Measurements from ENCODE around the gene GABRB3. TPM values are rescaled to one million over a fixed set of nuclear protein-coding genes. Genes with fewer than 3 reads are reported as not detected.

Gene GABRB3
- total and polyA plus RNA-seq, 2 of the 8 experiments (the other 6 are each of a cell fraction or from before 2014, with no cell fraction given): 98.8 to 163 TPM

GRCh38 chr15:26686547-26687187, 86.2 kb downstream of the GABRB3 start:
- WGBS, 2 experiments (ENCODE audit: extremely low coverage in 1 of 2, insufficient coverage in 1 of 2, insufficient read length in 1 of 2, insufficient replicate concordance in 2 of 2, low coverage in 1 of 2, low lambda C conversion rate in 2 of 2, missing lambda C conversion rate in 1 of 2): 93% methylated on average over 11 of the region's 11 CpGs; no CpG with 5 or more reads in 1 of the 2 experiments
- no peak overlapping the region for H2BK5ac ChIP-seq (ENCODE audit: low read depth, low read length)
- no peak overlapping the region; the same call in 1 of the 2 replicates for H2BK15ac ChIP-seq (ENCODE audit: low read length)
- H3K4me3 ChIP-seq (ENCODE audit: extremely low read depth in 1 of 4, insufficient read depth in 2 of 4, low read depth in 3 of 4, low read length in 4 of 4): no peak overlapping the region
- ChIA-PET CTCF (ENCODE audit: partially characterized antibody) (interaction anchor here (1.1 to 2.7 kb wide), 5 partner anchors 9 to 35 kb away, joined by 3 to 8 read pairs (median 3); no protein-coding TSS in a partner anchor), POLR2A (ENCODE audit: partially characterized antibody) (interaction anchor here (0.7 to 0.8 kb wide), 2 partner anchors 12 to 32 kb away, joined by 3 read pairs; no protein-coding TSS in a partner anchor)
- H2AK5ac ChIP-seq (ENCODE audit: low read depth, low read length): no peak overlapping the region
- peaks cover 17% of the 10 kb centered on the region; the same call in 1 of the 2 replicates for H3K79me1 ChIP-seq (ENCODE audit: low read depth, low read length)
- H3K4me1 ChIP-seq (replicated peaks in 1 of 4; ENCODE audit: control insufficient read depth in 3 of 4, insufficient read depth in 4 of 4, low read length in 3 of 4): peaks cover 2 to 30% (median 23%) of the 10 kb centered on the region in 4 experiments
- H2BK120ac ChIP-seq (replicated peaks; ENCODE audit: low read depth, low read length): no peak overlapping the region
- H2BK12ac ChIP-seq (ENCODE audit: low read depth, low read length): no peak overlapping the region; the same call in 1 of the 2 replicates
- H4K5ac ChIP-seq (ENCODE audit: insufficient read length, low read depth, low read length): no peak overlapping the region
- peaks cover 0 to 4% of the 10 kb centered on the region in 2 experiments for H4K20me1 ChIP-seq (replicated peaks in 1 of 2; ENCODE audit: control insufficient read depth in 1 of 2, insufficient read depth in 2 of 2, low read length in 2 of 2)
- H3K79me2 ChIP-seq (ENCODE audit: control insufficient read depth in 1 of 2, insufficient read depth in 2 of 2, low read length in 2 of 2): peaks cover 0 to 84% of the 10 kb centered on the region in 2 experiments; a peak in 3 of 4 replicates
- H3K9ac ChIP-seq (replicated peaks in 1 of 4; ENCODE audit: extremely low read depth in 1 of 4, low read depth in 3 of 4, low read length in 3 of 4): no peak overlapping the region
- H3K27me3 ChIP-seq (replicated peaks in 1 of 4; ENCODE audit: control insufficient read depth in 3 of 4, extremely low read depth in 1 of 4, insufficient read depth in 3 of 4, low read length in 3 of 4): no peaks in the 10 kb centered on the region
- H3K27ac ChIP-seq (ENCODE audit: low read depth, low read length): no peak overlapping the region
- H2BK20ac ChIP-seq (ENCODE audit: low read length): no peak overlapping the region
- H4K91ac ChIP-seq (replicated peaks; ENCODE audit: insufficient read length, low read length): no peak overlapping the region
- H4K8ac ChIP-seq (ENCODE audit: extremely low read depth, insufficient read depth, low read length): no peak overlapping the region
- H3K56ac ChIP-seq (replicated peaks; ENCODE audit: insufficient read length, low read depth, low read length): no peak overlapping the region
- no peak overlapping the region for H3K18ac ChIP-seq (ENCODE audit: extremely low read depth, low read length)
- no peak overlapping the region for H3K4me2 ChIP-seq (ENCODE audit: insufficient read depth in 1 of 2, low read depth in 2 of 2, low read length in 2 of 2)
- FAIRE-seq (no peak), DNase-seq (ENCODE audit: low read depth in 1 of 2, low spot score in 2 of 2) (no peak)
- no peak overlapping the region for H3K23ac ChIP-seq (ENCODE audit: insufficient read length)
- no peak overlapping the region for H2AFZ ChIP-seq (ENCODE audit: low read length)
- no peak overlapping the region for H3K14ac ChIP-seq (ENCODE audit: insufficient read length)
- H3K9me3 ChIP-seq (ENCODE audit: insufficient read depth in 2 of 2, low read depth in 1 of 2, low read length in 1 of 2): no peaks in the 10 kb centered on the region
- no peaks in the 10 kb centered on the region; the same call in 1 of the 2 replicates for H3K23me2 ChIP-seq (ENCODE audit: low read depth, low read length)
- no peaks in the 10 kb centered on the region for H3K36me3 ChIP-seq (ENCODE audit: control insufficient read depth in 2 of 4, insufficient read depth in 4 of 4, low read length in 3 of 4)
- H3K4ac ChIP-seq (replicated peaks; ENCODE audit: insufficient read length, low read depth, low read length): no peak overlapping the region
- TF ChIP-seq BRCA1 (IDR thresholded peaks at IDR 0.05; ENCODE audit: low read depth, low read length) (no peak), SIX5 (IDR thresholded peaks at IDR 0.05; ENCODE audit: low read depth, low read length) (no peak), FOSL1 (IDR thresholded peaks at IDR 0.05; ENCODE audit: insufficient read depth, low read depth, low read length) (no peak), YY1 (IDR thresholded peaks at IDR 0.05; ENCODE audit: low read depth, low read length) (no peak), SIRT6 (IDR thresholded peaks at IDR 0.05; ENCODE audit: low read length) (no peak), TEAD4 (IDR thresholded peaks at IDR 0.05; ENCODE audit: low read depth, low read length) (no peak), GTF2F1 (IDR thresholded peaks at IDR 0.05; ENCODE audit: borderline replicate concordance, low read depth, low read length) (no peak), BCL11A (IDR thresholded peaks at IDR 0.05; ENCODE audit: low read depth in 2 of 2, low read length in 2 of 2) (no peak), POU5F1 (IDR thresholded peaks at IDR 0.05; ENCODE audit: low read depth, low read length) (no peak)
- TF ChIP-seq, protein P1, sequence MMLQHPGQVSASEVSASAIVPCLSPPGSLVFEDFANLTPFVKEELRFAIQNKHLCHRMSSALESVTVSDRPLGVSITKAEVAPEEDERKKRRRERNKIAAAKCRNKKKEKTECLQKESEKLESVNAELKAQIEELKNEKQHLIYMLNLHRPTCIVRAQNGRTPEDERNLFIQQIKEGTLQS (IDR thresholded peaks at IDR 0.05; ENCODE audit: insufficient read depth, low read depth, low read length): no peak
- TF ChIP-seq, protein P2, sequence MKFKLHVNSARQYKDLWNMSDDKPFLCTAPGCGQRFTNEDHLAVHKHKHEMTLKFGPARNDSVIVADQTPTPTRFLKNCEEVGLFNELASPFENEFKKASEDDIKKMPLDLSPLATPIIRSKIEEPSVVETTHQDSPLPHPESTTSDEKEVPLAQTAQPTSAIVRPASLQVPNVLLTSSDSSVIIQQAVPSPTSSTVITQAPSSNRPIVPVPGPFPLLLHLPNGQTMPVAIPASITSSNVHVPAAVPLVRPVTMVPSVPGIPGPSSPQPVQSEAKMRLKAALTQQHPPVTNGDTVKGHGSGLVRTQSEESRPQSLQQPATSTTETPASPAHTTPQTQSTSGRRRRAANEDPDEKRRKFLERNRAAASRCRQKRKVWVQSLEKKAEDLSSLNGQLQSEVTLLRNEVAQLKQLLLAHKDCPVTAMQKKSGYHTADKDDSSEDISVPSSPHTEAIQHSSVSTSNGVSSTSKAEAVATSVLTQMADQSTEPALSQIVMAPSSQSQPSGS (IDR thresholded peaks at IDR 0.05; ENCODE audit: low read length): no peak

Data from H1 (cell line).